ENCODE results near the gene NOTCH2. TPM values are rescaled to one million over a fixed set of nuclear protein-coding genes. Genes with fewer than 3 reads are reported as not detected.

NOTCH2 gene
- total and polyA plus RNA-seq, 10 of the 15 experiments (the other 5 are each of a cell fraction or from before 2014, with no cell fraction given) = 0.02 to 2.0 (median 0.62) TPM; not detected in 1

DNA sequence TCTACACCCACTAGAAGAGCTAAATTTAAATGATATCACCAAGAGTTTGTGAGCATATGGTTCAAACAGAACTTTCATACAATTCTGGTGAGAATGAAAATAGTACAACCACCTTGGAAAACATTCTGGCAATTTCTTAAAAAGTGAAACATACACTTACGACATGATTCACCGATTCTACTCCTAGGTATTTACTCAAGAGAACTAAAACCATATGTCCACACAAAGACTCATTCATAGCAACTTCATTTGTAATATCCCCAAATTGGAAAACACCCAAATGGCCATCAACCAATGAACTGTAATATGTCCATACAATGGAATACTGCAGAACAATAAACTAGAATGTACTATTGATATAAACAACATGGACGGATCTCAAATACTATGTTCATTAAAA lies 122.0 kb downstream of the NOTCH2 start:
- SMC1A ChIA-PET (ENCODE audit: uncharacterized antibody, unreplicated experiment) = interaction anchor here (1.3 kb wide), 1 partner anchor 21 kb away, joined by 3 read pairs; no protein-coding TSS in a partner anchor
- in situ Hi-C loops (cut with MboI) (no loop called here), intact Hi-C loops (cut with micrococcal nuclease; ENCODE audit: unreplicated experiment) (no loop called here)
- ATAC-seq (no peak), FAIRE-seq (no peak), DNase-seq (ENCODE audit: low read depth, low spot score) (no peak)
- 92% methylated on average over 3 of the region's 3 CpGs for WGBS (ENCODE audit: insufficient coverage, insufficient replicate concordance, low lambda C conversion rate, missing lambda C conversion rate)
- Histone ChIP-seq H3K27me3 (replicated peaks in 1 of 2; ENCODE audit: control insufficient read depth in 2 of 2, insufficient read depth in 2 of 2, low read length in 1 of 2) (no peaks in the 10 kb centered on the region), H3K4me2 (ENCODE audit: control insufficient read depth, insufficient read depth) (no peak overlapping the region), H4K20me1 (ENCODE audit: control insufficient read depth, insufficient read depth) (no peaks in the 10 kb centered on the region), H3K4me3 (no peak overlapping the region), H2AFZ (ENCODE audit: control insufficient read depth, low read depth, low read length) (no peak overlapping the region), H3K79me2 (ENCODE audit: control insufficient read depth, insufficient read depth, low read length) (no peaks in the 10 kb centered on the region), H3K36me3 (ENCODE audit: control insufficient read depth in 2 of 2, insufficient read depth in 2 of 2, low read length in 1 of 2) (no peaks in the 10 kb centered on the region), H3K27ac (ENCODE audit: control insufficient read depth, insufficient read depth) (no peak overlapping the region), H3K9me3 (replicated peaks; ENCODE audit: control insufficient read depth, insufficient read depth, low read length) (no peaks in the 10 kb centered on the region), H3K4me1 (ENCODE audit: control insufficient read depth, insufficient read depth, low read length) (no peaks in the 10 kb centered on the region), H3K9ac (ENCODE audit: control insufficient read depth, insufficient read depth, low read length) (no peak overlapping the region)
- BruUV-seq (replicated peaks) = no TSS peak
- CTCF ChIA-PET = interaction anchor here (0.8 to 3.4 kb wide), 10 partner anchors 8 to 77 kb away, joined by 3 to 8 read pairs (median 3); no protein-coding TSS in a partner anchor
- RAD21 ChIA-PET (ENCODE audit: unreplicated experiment) = no interaction called here
- POLR2A ChIA-PET = no interaction called here
- TF ChIP-seq POU2F2 (IDR thresholded peaks at IDR 0.05; ENCODE audit: borderline replicate concordance, low read depth, low read length) (no peak), JUNB (IDR thresholded peaks at IDR 0.05) (no peak), PKNOX1 (IDR thresholded peaks at IDR 0.05) (no peak), ZSCAN29 (IDR thresholded peaks at IDR 0.05) (no peak), NR2C1 (IDR thresholded peaks at IDR 0.05) (no peak), HDGF (IDR thresholded peaks at IDR 0.05) (no peak), DPF2 (IDR thresholded peaks at IDR 0.05) (no peak), PRDM15 (CRISPR knock-in tag; IDR thresholded peaks at IDR 0.05) (no peak), SMAD5 (IDR thresholded peaks at IDR 0.05; ENCODE audit: low read depth) (no peak)

Data from GM12878 (cell line).